Natural killer cell (primary cell): ENCODE results near the gene LIN9. TPM values are rescaled to one million over a fixed set of nuclear protein-coding genes. Genes with fewer than 3 reads are reported as not detected.

Experiments
- ATAC-seq, 3 donors: fragments of 150-1000 bp in 2 of 3; fragments of 200-7000 bp in 1 of 3; cut with Tn5 transposase; 1 replicate in 1 of 3; 2 replicates in 2 of 3; pipeline ENCODE4 v1.10.0; 2021; ENCODE audit warnings: mild to moderate bottlenecking in 2 of 3, moderate library complexity in 2 of 3
- DNase-seq, 2 donors: peaks; one replicate each; pipeline versions ENCODE4 v3.0.0 to v3.0.0-alpha.2; 2013 to 2021; ENCODE audit warnings: mixed read lengths in 1 of 2
- H3K27ac ChIP-seq: one replicate; pipeline ENCODE4 v1.5.1; 2013; ENCODE audit warnings: mild to moderate bottlenecking, low read length
- H3K27me3 ChIP-seq: one replicate; pipeline ENCODE4 v1.6.1; 2013; ENCODE audit warnings: low read length; ENCODE audit not compliant: control insufficient read depth, insufficient read depth
- H3K36me3 ChIP-seq: one replicate; pipeline ENCODE4 v1.6.1; 2013; ENCODE audit warnings: low read length; ENCODE audit not compliant: control insufficient read depth, insufficient read depth
- H3K4me1 ChIP-seq: one replicate; pipeline ENCODE4 v1.6.1; 2013; ENCODE audit warnings: low read length; ENCODE audit not compliant: control insufficient read depth, insufficient read depth
- H3K4me3 ChIP-seq: one replicate; pipeline ENCODE4 v1.5.1; 2013; ENCODE audit warnings: low read length
- H3K9me3 ChIP-seq: one replicate; pipeline ENCODE4 v1.6.1; 2013; ENCODE audit warnings: low read length; ENCODE audit not compliant: control insufficient read depth, insufficient read depth
- H3K27ac Mint-ChIP-seq, 2 donors: one replicate each; pipeline ENCODE4 v1.8.0; 2022; ENCODE audit warnings: mild to moderate bottlenecking in 2 of 2, mixed read lengths in 2 of 2, moderate library complexity in 1 of 2
- H3K27me3 Mint-ChIP-seq, 2 donors: one replicate each; pipeline ENCODE4 v1.8.0; 2022; ENCODE audit warnings: low read depth in 2 of 2, mixed read lengths in 2 of 2
- H3K36me3 Mint-ChIP-seq: one replicate; pipeline ENCODE4 v1.8.0; 2022; ENCODE audit warnings: mixed read lengths
- H3K4me1 Mint-ChIP-seq, 2 donors: one replicate each; pipeline ENCODE4 v1.8.0; 2022; ENCODE audit warnings: mixed read lengths in 2 of 2
- H3K4me3 Mint-ChIP-seq: one replicate; pipeline ENCODE4 v1.8.0; 2022; ENCODE audit warnings: mild to moderate bottlenecking, moderate library complexity, mixed read lengths
- H3K9me3 Mint-ChIP-seq, 2 donors: one replicate each; pipeline ENCODE4 v1.8.0; 2022; ENCODE audit warnings: mixed read lengths in 2 of 2
- CTCF ChIP-seq: fragments of 200-600 bp; IDR thresholded peaks from one replicate; pipeline ENCODE4 v1.8.0; 2022; ENCODE audit warnings: antibody characterized with exemption
- WGBS: methylation state at CpG from one replicate; pipeline ENCODE4 v1.1.7; 2013; ENCODE audit warnings: missing lambda C conversion rate; ENCODE audit not compliant: insufficient coverage; 5-methylcytosine and 5-hydroxymethylcytosine counted together
- intact Hi-C: fragments of 100-400 bp; cut with micrococcal nuclease; formaldehyde crosslinking; loops from one replicate; pipeline ENCODE4 v1.14.2; 2022
- total RNA-seq, 4 donors: library from RNA; stranded (reverse); fragments of 120-200 nt in 1 of 4; gene quantifications; one replicate each; pipeline versions ENCODE4 v1.2.3 to v1.2.4, GENCODE V29; 2013 to 2022

The LIN9 gene
- total RNA-seq, 3 donors from 2014 or later (not counting 1 experiment from before 2014, with no cell fraction given) = 1.3 to 2.9 (median 2.4) TPM

- ATAC-seq (peak; percentile 26 to 70 (median 43)), DNase-seq (peak in 1 of 2 donors; percentile 41)
Measured at GRCh38 chr1:226223786-226224244, 85.1 kb downstream of the LIN9 start.

GRCh38 chr1:226223157-226223785 is 85.7 kb downstream of the LIN9 start, which contains the start of gene MIXL1:
Gene MIXL1, plus strand, starts transcription at chr1:226223664. Its CDS starts 18 bp downstream, at chr1:226223682.
- TF ChIP-seq CTCF = no peak
- Mint-ChIP-seq H3K36me3 (peaks cover 8% of the 10 kb centered on the region), H3K9me3 (no peaks in the 10 kb centered on the region), H3K27me3 (peaks cover 15 to 30% of the 10 kb centered on the region in 2 donors), H3K4me3 (peak within 1 kb of the TSS; percentile 86), H3K27ac (no peak within 1 kb of the TSS), H3K4me1 (no peaks in the 10 kb centered on the region)
- peaks cover 12% of the 10 kb centered on the region for H3K4me1 ChIP-seq
- intact Hi-C loops = no loop called here
- no peaks in the 10 kb centered on the region for H3K9me3 ChIP-seq
- DNase-seq = peak in 1 of 2 donors; percentile 26
- peak; percentile 12 to 61 (median 36) for ATAC-seq
- peaks cover 6% of the 10 kb centered on the region for H3K27me3 ChIP-seq
- no peaks in the 10 kb centered on the region for H3K36me3 ChIP-seq
- 5% methylated on average over 62 of the region's 62 CpGs for WGBS
- H3K4me3 ChIP-seq = peak within 1 kb of the TSS; percentile 8
- H3K27ac ChIP-seq = no peak within 1 kb of the TSS

More at GRCh38 chr1:226223786-226224244, 85.1 kb downstream of the LIN9 start:
- no peak overlapping the region for H3K27ac ChIP-seq
- peaks cover 6% of the 10 kb centered on the region for H3K27me3 ChIP-seq
- Mint-ChIP-seq H3K4me1 (no peaks in the 10 kb centered on the region), H3K9me3 (no peaks in the 10 kb centered on the region), H3K27ac (no peak overlapping the region), H3K36me3 (peaks cover 8% of the 10 kb centered on the region), H3K4me3 (peak overlapping the region; percentile 86), H3K27me3 (peaks cover 15 to 30% of the 10 kb centered on the region in 2 donors)
- no peaks in the 10 kb centered on the region for H3K9me3 ChIP-seq
- H3K36me3 ChIP-seq = no peaks in the 10 kb centered on the region
- H3K4me3 ChIP-seq = peak overlapping the region; percentile 8
- peaks cover 12% of the 10 kb centered on the region for H3K4me1 ChIP-seq
- intact Hi-C loops = no loop called here
- WGBS = under 1% methylated on average over 54 of the region's 55 CpGs
- TF ChIP-seq CTCF = no peak

GRCh38 chr1:226222686-226223085 is 86.3 kb downstream of the LIN9 start:
- no peaks in the 10 kb centered on the region for H3K9me3 ChIP-seq
- no peak for DNase-seq
- Mint-ChIP-seq H3K27ac (no peak overlapping the region), H3K4me1 (no peaks in the 10 kb centered on the region), H3K36me3 (peaks cover 8% of the 10 kb centered on the region), H3K9me3 (no peaks in the 10 kb centered on the region), H3K4me3 (peak overlapping the region; percentile 45), H3K27me3 (peaks cover 15 to 30% of the 10 kb centered on the region in 2 donors)
- no peaks in the 10 kb centered on the region for H3K36me3 ChIP-seq
- H3K27me3 ChIP-seq = peaks cover 6% of the 10 kb centered on the region
- peaks cover 12% of the 10 kb centered on the region for H3K4me1 ChIP-seq
- intact Hi-C loops = no loop called here
- WGBS = 100% methylated on average over 10 of the region's 10 CpGs
- no peak for TF ChIP-seq CTCF
- ATAC-seq = no peak
- no peak overlapping the region for H3K27ac ChIP-seq
- H3K4me3 ChIP-seq = no peak overlapping the region
